Hematopoietic multipotent progenitor cell treated with erythropoietin and hydrocortisone succinate and interleukin-3 and kit ligand, for 4 days (in vitro differentiated cells): ENCODE data around the gene ADIPOR2.
"Not testable (repeated sequence)": the region's sequence is repeated elsewhere in the genome, so short reads cannot be mapped to it uniquely, and the experiment has no call there.

ENCODE experiments used
- DNase-seq: peaks from one replicate; pipeline ENCODE4 v3.0.0-alpha.2; 2015

ADIPOR2 gene

GRCh38 chr12:1665366-1665765 is 25.5 kb upstream of the ADIPOR2 start:
- DNase-seq = no peak

DNA sequence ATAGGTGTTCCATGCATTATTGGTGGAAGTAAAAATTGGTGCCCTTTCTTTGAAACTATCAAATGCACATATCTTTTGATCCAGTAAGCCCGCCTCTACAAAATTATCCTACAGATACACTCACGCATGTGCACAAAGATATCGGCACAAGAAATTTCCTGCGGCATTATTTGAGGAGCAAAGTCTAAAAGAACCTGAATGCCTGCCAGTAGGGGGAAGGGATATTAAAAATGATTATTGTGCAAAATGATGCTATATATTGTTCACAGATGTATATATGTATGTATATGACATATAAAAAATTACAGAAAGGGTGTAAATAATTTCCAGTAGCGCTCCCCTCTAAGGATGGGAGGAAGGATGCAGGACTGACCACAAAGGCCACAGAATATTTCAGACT is 24.7 kb upstream of the ADIPOR2 start:
- peak; percentile 88 for DNase-seq

DNA sequence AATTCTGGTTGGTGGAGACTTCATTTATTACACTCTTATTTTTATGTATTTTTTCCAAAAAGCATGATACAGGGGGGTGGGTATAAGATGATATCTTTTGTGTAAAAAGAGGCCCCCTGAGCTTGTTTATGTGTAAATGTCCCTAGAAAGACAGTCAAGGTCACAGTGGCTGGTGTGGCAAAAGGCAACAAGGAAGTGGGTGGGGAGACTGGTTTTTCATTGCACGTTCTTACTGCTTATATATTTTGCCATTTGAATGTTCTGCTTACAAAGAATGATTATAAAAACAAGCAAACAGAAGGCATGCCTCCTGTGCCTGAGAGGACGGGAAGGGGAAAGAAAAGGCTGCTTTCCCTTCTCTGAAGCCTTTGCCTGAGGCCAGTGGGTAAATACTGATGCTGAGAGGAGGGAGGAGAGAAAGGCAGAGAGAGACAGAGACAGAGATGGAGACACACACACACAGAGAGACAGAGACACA is 24.1 kb upstream of the ADIPOR2 start:
- DNase-seq = peak; percentile 77

GRCh38 chr12:1668833-1669543 is 21.9 kb upstream of the ADIPOR2 start:
- peak; percentile 85 for DNase-seq

DNA sequence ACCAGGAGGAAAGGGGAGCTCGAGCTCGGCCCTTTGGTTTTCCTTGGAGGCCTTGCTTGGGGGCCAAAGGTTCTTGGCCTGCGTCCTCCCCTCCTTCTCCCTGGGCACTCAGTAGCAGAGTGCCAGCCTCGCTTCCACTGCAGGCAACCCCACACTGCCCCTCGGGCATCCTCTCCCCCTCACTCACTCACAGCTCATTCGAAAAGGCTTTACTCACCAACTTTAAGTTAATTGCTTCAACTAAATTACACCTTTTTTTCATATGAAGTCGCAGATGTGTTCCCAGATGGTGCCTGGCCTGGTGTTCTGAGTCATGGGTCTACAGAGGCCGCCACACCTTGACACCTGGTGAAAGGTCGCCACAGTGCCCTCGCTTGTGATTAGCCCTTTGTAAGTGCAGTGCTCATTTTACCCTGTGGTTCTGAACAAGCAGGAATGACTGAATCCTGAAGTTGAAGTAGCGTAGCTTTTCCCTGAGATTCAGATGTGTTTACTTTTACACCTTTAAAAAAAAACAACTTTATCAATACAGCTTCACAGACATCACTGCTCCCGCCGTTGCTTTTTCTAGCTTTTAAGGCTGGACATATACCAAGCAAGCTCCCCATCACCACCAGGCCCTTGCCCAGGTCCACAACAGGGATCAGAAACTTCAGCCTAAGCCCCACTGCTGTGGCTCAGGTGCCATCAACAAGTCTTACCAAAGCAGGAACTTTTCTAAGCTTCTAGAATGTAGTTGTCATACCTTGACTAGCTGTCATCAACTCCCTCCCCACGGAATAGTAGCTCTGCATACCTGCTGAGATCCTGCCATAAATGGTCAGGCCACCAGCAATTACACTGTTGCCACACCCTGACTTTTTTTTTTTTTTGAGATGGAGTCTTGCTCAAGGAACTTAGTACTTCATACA is 20.3 kb upstream of the ADIPOR2 start:
- no peak for DNase-seq

- DNase-seq = no peak
Measured at GRCh38 chr12:1676043-1676442, 14.8 kb upstream of the ADIPOR2 start.

DNA sequence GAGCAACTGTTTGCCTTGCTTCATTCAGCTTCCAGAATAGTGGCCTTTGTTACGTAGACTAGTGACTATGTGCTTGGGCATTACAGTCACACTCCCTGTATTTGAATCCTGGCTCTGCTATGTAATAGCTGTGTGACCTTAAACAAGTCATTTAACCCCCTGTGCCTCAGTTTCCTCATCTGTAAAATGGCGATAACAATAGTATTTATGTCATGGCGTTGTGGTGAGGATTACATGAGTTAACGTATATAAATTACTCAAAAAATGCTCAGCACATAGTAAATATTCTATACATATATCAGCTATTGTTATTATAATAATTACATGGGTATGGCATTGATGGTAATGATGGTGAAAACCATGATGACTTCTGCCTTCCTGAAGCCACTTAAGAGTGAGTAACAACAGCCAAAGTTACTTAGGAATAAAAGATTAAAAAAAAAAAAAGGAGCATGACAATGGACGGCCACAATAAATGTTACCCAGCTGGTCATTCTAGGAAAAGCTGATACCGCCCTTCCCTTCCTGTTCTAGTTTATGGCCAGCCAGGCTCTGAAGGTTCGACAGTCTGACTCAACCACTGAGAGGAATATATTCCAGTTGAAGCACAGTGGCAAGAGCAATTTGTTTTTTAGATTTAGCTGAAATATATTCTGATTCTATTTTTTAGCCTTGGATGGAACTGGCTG is 9.9 kb upstream of the ADIPOR2 start:
- no peak for DNase-seq

DNA sequence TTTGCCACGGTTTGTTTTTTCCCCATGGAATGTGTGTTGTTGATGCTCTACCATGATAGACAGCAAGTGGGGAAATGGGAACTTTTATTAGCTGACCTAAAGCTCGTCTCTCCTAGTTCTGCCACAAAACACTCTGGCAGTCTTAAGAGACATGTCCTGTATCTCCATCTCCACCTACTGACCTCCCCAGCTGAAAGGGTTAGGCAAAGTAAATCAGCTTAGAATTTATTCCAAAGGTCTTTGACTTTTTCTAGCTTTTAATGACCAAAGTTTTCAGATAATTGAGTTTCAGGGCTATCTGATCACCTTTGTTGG is 9.4 kb upstream of the ADIPOR2 start:
- DNase-seq = no peak

DNA sequence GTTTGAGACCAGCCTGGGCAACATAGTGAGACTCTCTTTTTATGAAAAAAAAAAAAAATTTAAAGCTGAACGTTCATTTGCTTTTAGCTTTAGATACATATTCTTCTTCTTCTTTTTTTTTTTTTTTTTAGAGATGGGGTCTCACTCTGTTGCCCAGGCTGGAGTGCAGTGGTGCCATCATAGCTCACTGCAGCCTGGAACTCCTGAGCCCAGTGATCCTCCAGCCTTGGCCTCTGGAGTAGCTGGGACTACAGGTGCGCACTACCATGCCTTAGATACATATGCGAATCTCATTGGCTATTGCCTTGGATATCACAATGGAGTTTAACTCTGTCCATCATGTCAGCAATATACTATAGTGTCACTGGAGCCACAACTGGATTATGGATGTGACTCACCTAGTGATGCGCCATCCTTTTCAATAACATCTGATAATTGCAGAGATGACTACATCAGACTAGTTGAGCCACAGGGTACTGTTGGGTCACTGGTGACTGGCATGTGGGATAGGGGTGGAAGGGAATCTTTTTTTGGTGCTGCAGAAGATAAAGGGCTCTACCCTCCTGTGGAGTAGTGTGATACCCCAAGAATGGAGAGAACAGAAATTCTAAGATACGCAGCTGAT is 2.7 kb upstream of the ADIPOR2 start:
- no peak for DNase-seq

DNA sequence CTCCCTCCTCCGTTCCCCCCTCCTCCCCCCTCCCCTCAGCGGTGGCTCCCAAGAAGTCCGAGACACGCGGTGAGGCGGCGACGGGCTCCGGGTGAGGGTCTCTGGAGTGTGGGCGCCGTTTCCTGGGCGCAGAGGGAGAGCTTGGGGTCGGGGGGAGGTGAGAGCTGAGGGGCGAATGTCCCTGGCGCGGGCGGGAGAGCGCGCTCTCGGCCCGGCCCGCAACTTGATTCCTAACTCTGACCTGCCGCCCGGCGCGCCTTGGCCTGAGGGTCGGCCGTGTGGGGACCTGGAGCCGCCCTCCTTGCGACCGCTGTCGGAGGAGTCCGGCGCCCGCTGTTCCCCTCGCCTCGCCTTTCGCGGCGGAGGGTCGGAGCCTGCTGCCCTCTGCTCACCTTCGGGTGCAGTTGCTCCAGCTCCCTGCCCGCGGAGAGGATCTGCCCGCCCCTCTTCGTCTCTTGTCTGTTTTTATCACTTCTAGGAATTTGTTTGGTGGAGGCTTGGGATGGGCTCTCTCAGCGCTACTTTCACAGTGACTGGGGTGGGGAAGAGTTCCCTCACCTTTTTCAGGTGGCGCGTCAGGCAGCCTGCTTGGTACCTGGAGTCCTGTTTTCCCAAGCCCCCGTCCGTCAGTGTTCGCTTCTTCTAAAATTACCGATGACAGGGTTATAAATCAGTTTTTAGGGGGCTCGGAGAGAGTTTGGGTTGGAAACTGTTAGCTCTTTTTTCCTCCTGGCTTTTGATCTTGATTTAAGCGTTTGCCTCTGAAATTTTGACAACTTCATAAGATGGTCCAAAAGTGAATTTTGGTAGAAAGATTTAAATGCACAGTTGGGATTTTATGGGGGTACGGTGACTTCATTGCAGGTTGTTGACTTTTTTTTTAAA is 495 bp downstream of the ADIPOR2 start:
- DNase-seq = peak; percentile 69

- peak; percentile 48 for DNase-seq
Measured at GRCh38 chr12:1692226-1692625, 1.4 kb downstream of the ADIPOR2 start.

- DNase-seq = peak; percentile 65
Measured at GRCh38 chr12:1692895-1693610, 2.2 kb downstream of the ADIPOR2 start.

GRCh38 chr12:1695097-1695496 is 4.2 kb downstream of the ADIPOR2 start:
- DNase-seq = not testable (repeated sequence)

DNA sequence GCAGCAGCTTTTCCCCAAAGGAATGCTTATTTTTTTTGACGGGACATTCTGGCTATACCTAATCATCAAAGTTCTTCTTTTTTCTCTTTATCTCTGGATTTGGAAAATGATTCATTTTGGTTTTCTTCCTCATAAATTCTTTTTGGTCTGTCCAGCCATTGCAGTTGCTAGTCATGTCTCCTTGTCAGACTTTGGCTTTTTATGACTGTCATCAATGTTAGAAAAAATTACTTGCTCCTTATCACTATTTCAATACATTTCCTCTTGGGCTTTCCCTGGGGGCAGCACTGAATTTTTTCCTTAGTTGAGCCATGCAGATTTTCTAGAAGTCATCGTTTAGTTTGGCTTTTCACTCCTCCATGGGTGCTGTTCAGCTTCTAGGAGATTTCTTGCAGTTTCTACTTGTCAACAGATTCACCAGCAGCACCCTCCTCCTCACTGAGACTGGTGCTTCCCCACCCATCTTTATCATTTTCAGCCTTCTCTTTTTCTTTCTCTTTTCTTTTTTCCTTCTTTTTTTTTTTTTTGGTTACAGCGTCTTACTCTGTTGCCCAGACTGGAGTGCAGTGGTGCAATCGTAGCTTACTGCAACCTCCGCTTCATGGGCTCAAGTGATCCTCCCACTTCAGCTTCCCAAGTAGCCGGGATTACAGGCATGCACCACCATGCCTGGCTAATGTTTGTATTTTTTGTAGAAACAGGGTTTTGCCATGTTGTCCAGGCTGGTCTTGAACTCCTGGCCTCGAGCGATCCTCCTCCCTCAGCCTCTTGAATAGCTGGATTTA is 5.2 kb downstream of the ADIPOR2 start:
- peak; percentile 62 for DNase-seq

DNA sequence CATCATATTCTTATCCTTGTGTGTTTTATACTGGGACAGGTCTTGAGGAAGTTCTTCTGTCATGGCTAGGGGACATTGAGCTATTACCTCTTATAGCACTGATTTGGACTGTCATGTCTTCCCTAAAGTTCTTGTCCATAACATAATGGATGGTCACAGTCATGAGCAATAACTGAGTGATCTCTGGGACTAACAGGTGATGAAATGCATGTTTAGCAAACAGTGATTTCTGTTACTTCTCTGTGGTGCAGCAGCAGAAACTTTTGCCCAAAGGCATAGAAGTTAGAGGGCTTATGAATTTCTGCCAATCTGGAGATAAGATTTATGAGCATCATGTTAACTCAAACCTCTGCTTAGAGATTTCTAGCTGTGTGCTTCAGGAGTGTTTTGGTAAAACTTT is 5.9 kb downstream of the ADIPOR2 start:
- DNase-seq = no peak

DNA sequence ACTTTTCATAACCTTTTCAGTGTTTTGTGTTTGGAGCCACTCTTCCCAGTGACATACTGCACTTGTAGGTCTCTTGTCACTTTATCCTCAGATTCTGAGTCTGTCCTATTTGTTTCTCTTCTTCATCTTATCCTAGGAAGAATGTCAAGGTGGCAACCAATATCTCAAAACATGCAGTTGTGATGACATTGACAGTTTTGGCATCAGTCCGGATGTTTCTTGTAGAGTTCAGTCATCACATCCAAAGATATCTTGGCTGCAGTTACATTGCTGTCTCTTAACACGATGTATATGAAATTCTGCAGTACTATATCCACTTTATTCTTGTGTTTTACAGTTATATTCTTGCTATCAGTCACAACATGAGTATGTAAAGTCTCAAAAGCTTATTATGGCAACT is 6.4 kb downstream of the ADIPOR2 start:
- DNase-seq = no peak

DNA sequence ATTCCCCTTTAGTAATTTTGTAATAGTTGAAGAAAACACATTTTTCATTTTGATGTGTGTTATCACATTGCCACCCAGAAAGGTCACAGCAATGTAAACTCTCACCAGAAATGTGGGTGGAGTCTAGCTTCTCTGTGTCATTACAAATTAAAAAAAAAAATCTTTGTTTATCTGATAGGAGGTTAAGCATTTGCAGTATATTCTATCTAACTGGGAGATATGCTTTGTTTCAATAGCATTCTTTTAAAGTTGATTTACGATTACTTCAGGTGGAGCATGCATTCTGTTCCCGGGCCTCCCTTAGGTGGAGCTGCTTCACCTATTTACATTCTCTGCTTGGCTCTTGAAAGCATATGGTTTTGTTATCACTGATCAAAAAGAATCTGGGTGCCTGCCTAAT is 7.8 kb downstream of the ADIPOR2 start:
- DNase-seq = peak; percentile 39

GRCh38 chr12:1702713-1703112 is 11.8 kb downstream of the ADIPOR2 start:
- DNase-seq = no peak

DNA sequence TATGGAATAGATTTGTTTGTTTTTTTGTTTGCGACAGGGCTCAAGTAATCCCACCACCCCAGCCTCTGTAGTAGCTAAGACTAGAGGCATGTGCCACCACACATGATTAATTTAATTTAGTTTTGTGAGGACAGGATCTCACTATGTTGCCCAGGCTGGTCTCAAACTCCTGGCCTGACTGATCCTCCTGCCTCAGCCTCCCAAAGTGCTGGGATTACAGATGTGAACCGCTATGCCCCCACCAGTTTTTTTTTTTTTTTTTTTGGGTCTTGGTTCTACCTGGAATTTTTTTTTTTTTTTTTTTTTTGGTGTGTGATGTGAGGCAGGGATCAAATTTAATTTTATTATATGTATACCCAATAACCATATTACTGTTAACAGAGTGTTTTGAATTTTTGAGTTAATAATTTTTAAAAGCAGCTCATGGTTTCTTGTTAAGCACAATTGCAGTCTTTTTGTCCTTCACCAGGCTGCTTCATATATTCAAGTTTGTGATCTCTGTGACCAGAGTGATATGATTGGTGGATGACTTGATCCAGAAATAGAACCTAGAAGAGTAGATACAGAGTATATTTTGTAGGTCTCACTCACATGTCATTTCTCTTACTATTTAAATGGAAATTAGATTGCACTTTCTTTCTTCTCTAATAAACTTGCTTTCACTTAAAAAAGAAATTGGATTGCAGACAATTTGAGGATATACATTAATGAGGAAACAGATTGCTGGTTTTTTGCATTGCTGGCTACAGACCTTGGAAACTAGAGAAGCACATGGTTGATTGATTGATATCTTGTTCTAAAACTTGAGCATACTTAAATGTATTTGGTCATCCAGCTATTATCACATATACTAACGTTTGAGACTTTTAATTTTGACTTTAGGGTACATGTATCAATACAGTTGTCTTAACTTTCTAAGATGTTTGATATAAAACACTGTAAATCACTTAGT is 13.2 kb downstream of the ADIPOR2 start:
- DNase-seq = peak; percentile 31
